MCF 10A (cell line): ENCODE measurements around the gene KANK2. TPM values are rescaled to one million over a fixed set of nuclear protein-coding genes. Genes with fewer than 3 reads are reported as not detected.

Experiments used
- BruUV-seq: library from RNA; stranded (reverse); fragments of 400-500 nt; replicated peaks from 2 replicates; lab custom pipeline; 2021; lab: Mats Ljungman, UMichigan
- CTCF ChIA-PET: fragments of 300-600 bp; sonication (Branson Sonifier 250); formaldehyde crosslinking; extraction: SDS; loops from one replicate; lab custom pipeline; 2021; ENCODE audit warnings: antibody characterized with exemption, inconsistent platforms; lab: Yijun Ruan, JAX
- POLR2A ChIA-PET: fragments of 300-600, 350-650 bp; sonication (Branson Sonifier 250); formaldehyde crosslinking; extraction: SDS; loops from one replicate; lab custom pipeline; 2020; ENCODE audit warnings: antibody characterized with exemption, inconsistent platforms; lab: Yijun Ruan, JAX
- DNase-seq: peaks from one replicate; pipeline ENCODE4 v3.0.0-alpha.2; 2018; ENCODE audit not compliant: unreplicated experiment
- H3K27ac Mint-ChIP-seq: one replicate; pipeline ENCODE4 v1.8.0; 2022; ENCODE audit warnings: mild to moderate bottlenecking, low read depth, mixed read lengths; ENCODE audit not compliant: unreplicated experiment
- H3K27me3 Mint-ChIP-seq: one replicate; pipeline ENCODE4 v1.8.0; 2022; ENCODE audit warnings: mixed read lengths; ENCODE audit not compliant: insufficient read depth, unreplicated experiment
- H3K36me3 Mint-ChIP-seq: one replicate; pipeline ENCODE4 v1.8.0; 2022; ENCODE audit warnings: mild to moderate bottlenecking, moderate library complexity, mixed read lengths; ENCODE audit not compliant: insufficient read depth, unreplicated experiment
- H3K4me1 Mint-ChIP-seq: one replicate; pipeline ENCODE4 v1.8.0; 2022; ENCODE audit warnings: mixed read lengths; ENCODE audit not compliant: insufficient read depth, unreplicated experiment
- H3K4me3 Mint-ChIP-seq: one replicate; pipeline ENCODE4 v1.8.0; 2022; ENCODE audit warnings: mild to moderate bottlenecking, moderate library complexity, mixed read lengths; ENCODE audit not compliant: unreplicated experiment
- H3K9me3 Mint-ChIP-seq: one replicate; pipeline ENCODE4 v1.8.0; 2022; ENCODE audit warnings: mixed read lengths; ENCODE audit not compliant: unreplicated experiment
- intact Hi-C: fragments of 100-400 bp; cut with micrococcal nuclease; formaldehyde crosslinking; loops from 2 replicates; pipeline ENCODE4 v1.14.1; 2022
- total RNA-seq: library from RNA; stranded (reverse); gene quantifications from 2 replicates; pipeline ENCODE4 v1.2.3, GENCODE V29; 2022
- TF ChIP-seq, protein P1 (sequence below): fragments of 200-600 bp; IDR thresholded peaks from one replicate; pipeline ENCODE4 v1.8.0; 2022; ENCODE audit warnings: antibody characterized with exemption, mild to moderate bottlenecking; ENCODE audit not compliant: unreplicated experiment

KANK2 gene
- total RNA-seq, 1 experiment from 2014 or later, result 29.2 TPM

DNA sequence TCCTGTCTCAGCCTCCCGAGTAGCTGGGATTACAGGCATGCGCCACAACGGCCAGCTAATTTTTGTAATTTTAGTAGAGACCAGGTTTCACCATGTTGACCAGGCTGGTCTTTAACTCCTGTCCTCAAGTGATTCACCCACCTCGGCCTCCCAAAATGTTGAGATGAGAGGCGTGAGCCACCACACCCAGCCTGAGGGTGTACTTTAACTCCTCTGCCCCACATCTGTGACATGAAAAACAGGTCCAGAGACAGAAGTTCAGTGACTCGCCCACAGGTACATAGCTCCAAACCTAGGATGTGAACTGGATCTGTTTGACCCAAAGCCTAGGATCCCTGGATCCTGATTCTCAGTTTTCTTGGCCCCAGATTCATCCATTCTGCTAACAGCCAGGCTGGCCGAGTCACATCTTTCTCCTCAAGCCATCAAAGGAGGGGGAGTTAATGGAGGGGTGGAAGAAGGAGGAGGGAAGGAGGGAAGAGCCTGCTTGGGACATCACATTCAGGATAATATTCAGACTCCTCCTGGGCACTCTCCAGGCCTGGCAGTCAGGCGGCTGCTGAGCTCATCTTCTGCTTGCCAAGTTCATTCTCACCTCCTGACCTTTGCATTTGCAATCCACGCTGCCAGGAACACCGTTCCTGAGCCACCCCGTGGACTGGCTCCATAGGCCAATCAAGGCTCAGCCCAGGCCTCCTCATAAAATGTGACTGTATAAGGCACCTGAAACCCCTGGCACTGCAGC is 44.9 kb downstream of the KANK2 start:
- intact Hi-C loops, result loop anchor here (2.0 kb wide), 1 partner anchor 14 kb away; no protein-coding TSS in a partner anchor
- peak overlapping the region; percentile 89 for H3K27ac Mint-ChIP-seq
- H3K9me3 Mint-ChIP-seq, result no peaks in the 10 kb centered on the region
- POLR2A ChIA-PET, result interaction anchor here (0.5 to 4.9 kb wide), 23 partner anchors 10 to 1288 kb away, joined by 3 to 35 read pairs (median 3); partner anchors contain the start of genes CCDC159, LDLR, TMEM205 and ZNF443
- H3K4me3 Mint-ChIP-seq, result peak overlapping the region; percentile 13
- H3K27me3 Mint-ChIP-seq, result no peaks in the 10 kb centered on the region
- peaks cover 16% of the 10 kb centered on the region for H3K36me3 Mint-ChIP-seq
- BruUV-seq, result no TSS peak
- TF ChIP-seq, protein P1, sequence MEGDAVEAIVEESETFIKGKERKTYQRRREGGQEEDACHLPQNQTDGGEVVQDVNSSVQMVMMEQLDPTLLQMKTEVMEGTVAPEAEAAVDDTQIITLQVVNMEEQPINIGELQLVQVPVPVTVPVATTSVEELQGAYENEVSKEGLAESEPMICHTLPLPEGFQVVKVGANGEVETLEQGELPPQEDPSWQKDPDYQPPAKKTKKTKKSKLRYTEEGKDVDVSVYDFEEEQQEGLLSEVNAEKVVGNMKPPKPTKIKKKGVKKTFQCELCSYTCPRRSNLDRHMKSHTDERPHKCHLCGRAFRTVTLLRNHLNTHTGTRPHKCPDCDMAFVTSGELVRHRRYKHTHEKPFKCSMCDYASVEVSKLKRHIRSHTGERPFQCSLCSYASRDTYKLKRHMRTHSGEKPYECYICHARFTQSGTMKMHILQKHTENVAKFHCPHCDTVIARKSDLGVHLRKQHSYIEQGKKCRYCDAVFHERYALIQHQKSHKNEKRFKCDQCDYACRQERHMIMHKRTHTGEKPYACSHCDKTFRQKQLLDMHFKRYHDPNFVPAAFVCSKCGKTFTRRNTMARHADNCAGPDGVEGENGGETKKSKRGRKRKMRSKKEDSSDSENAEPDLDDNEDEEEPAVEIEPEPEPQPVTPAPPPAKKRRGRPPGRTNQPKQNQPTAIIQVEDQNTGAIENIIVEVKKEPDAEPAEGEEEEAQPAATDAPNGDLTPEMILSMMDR, result no peak
- peaks cover 20% of the 10 kb centered on the region for H3K4me1 Mint-ChIP-seq
- peak; percentile 93 for DNase-seq
- CTCF ChIA-PET, result interaction anchor here (0.6 to 2.2 kb wide), 6 partner anchors 9 to 571 kb away, joined by 3 to 9 read pairs (median 6); no protein-coding TSS in a partner anchor

DNA sequence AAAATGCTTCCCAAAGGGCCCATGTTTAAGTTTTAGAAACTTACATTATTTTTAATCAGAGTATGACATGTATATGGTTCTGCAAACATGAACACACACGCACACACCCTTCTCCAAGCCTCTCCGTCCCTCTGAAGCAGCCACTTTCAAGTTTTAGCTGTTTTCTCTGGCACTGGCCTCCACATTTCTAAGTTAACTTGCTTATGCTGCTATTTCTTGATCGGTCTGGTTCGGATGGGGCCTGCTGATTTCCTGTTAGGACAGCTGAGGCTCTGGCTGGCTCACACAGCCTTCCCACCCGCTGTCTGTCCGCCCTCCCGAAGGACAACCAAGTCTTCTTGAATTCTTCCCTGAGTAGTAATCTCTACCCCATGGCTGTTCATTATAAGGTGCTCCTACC is 46.2 kb downstream of the KANK2 start:
- Mint-ChIP-seq H3K27ac (peak overlapping the region; percentile 89), H3K4me3 (no peak overlapping the region), H3K27me3 (no peaks in the 10 kb centered on the region), H3K36me3 (peaks cover 16% of the 10 kb centered on the region), H3K4me1 (peaks cover 17% of the 10 kb centered on the region), H3K9me3 (no peaks in the 10 kb centered on the region)
- CTCF ChIA-PET, result interaction anchor here (0.6 to 2.2 kb wide), 3 partner anchors 8 to 12 kb away, joined by 3 to 9 read pairs (median 7); no protein-coding TSS in a partner anchor
- TF ChIP-seq, protein P1, result no peak
- DNase-seq, result no peak
- BruUV-seq, result no TSS peak
- POLR2A ChIA-PET, result interaction anchor here (0.8 to 4.9 kb wide), 3 partner anchors 9 to 66 kb away, joined by 3 to 35 read pairs (median 3); no protein-coding TSS in a partner anchor
- intact Hi-C loops, result no loop called here

DNA sequence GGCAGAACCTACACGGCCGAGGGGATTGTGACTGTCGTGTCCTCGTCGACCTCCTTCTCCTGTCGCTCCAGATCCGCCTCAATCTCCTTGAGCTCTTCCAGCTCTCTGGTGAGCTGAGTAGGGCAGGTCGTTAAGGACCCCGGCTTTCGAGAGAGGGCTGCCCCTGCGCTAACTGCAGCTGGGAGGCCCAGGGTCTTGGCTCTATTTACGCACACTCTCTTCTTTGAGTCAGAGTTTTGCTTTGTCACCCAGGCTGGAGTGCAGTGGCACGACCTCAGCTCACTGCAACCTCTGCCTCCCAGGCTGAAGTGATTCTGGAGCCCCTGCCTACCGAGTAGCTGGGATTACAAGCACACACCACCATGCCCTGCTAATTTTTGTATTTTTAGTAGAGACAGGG is 49.3 kb downstream of the KANK2 start:
- peaks cover 6% of the 10 kb centered on the region for H3K36me3 Mint-ChIP-seq
- TF ChIP-seq, protein P1, result no peak
- no TSS peak for BruUV-seq
- intact Hi-C loops, result no loop called here
- H3K9me3 Mint-ChIP-seq, result no peaks in the 10 kb centered on the region
- H3K4me1 Mint-ChIP-seq, result peaks cover 8% of the 10 kb centered on the region
- ChIA-PET POLR2A (interaction anchor here (0.7 to 0.8 kb wide), 2 partner anchors 10 to 1463 kb away, joined by 3 read pairs; no protein-coding TSS in a partner anchor), CTCF (interaction anchor here (1.0 kb wide), 1 partner anchor 11 kb away, joined by 6 read pairs; no protein-coding TSS in a partner anchor)
- DNase-seq, result no peak
- H3K27me3 Mint-ChIP-seq, result no peaks in the 10 kb centered on the region
- peak overlapping the region; percentile 42 for H3K27ac Mint-ChIP-seq
- no peak overlapping the region for H3K4me3 Mint-ChIP-seq

DNA sequence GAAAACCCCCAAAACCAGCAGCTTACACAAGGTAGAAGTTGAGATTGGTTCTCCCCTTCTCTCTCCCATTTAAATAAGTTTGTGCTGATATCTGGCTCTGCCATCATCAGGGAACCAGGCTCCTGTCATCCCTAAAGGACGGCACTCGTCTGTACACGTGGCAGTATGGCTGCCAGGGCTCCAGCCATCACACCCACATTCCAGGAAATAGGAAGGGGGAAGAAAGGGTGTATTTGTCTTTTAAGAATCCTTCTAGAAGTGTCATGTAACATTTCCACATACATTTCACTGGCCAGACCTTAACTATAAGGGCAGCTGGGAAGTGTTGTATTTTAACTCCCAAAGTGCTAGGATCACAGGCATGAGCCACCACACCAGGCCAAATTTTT is 51.8 kb downstream of the KANK2 start:
- H3K36me3 Mint-ChIP-seq, result peaks cover 6% of the 10 kb centered on the region
- H3K4me3 Mint-ChIP-seq, result no peak overlapping the region
- no peaks in the 10 kb centered on the region for H3K9me3 Mint-ChIP-seq
- TF ChIP-seq, protein P1, result no peak
- no peak for DNase-seq
- ChIA-PET CTCF (interaction anchor here (0.6 to 0.9 kb wide), 3 partner anchors 77 to 1033 kb away, joined by 3 to 4 read pairs (median 3); no protein-coding TSS in a partner anchor), POLR2A (interaction anchor here (1.0 kb wide), 1 partner anchor 22 kb away, joined by 3 read pairs; no protein-coding TSS in a partner anchor)
- intact Hi-C loops, result no loop called here
- no peaks in the 10 kb centered on the region for H3K27me3 Mint-ChIP-seq
- no TSS peak for BruUV-seq
- H3K27ac Mint-ChIP-seq, result peak overlapping the region; percentile 54
- H3K4me1 Mint-ChIP-seq, result peaks cover 4% of the 10 kb centered on the region
